Activated CD4-positive, alpha-beta T cell treated with anti-CD3 and anti-CD28 coated beads for 36 hours (primary cell): ENCODE measurements around the gene RCOR3. TPM values are rescaled to one million over a fixed set of nuclear protein-coding genes. Genes with fewer than 3 reads are reported as not detected.
"Not testable (repeated sequence)": the region's sequence is repeated elsewhere in the genome, so short reads cannot be mapped to it uniquely, and the experiment has no call there.

ENCODE experiments used
- ATAC-seq: fragments of 200-7000 bp; cut with Tn5 transposase; one replicate; pipeline ENCODE4 v1.10.0; 2021; ENCODE audit warnings: mild to moderate bottlenecking, moderate library complexity
- CTCF ChIA-PET: fragments of 350-600 bp; sonication (Branson Sonifier 250); formaldehyde crosslinking; loops from one replicate; lab custom pipeline; 2021; ENCODE audit warnings: antibody characterized with exemption; lab: Charles Lee
- POLR2A ChIA-PET: fragments of 350-600 bp; sonication (Branson Sonifier 250); formaldehyde crosslinking; loops from one replicate; lab custom pipeline; 2021; ENCODE audit warnings: antibody characterized with exemption, inconsistent platforms; lab: Charles Lee
- DNase-seq: peaks from one replicate; pipeline ENCODE4 v3.0.0-alpha.2; 2020
- H3K27ac Mint-ChIP-seq: one replicate; pipeline ENCODE4 v1.8.0; 2021; ENCODE audit warnings: mixed read lengths
- H3K27me3 Mint-ChIP-seq: one replicate; pipeline ENCODE4 v1.8.0; 2021; ENCODE audit warnings: mixed read lengths
- H3K36me3 Mint-ChIP-seq: one replicate; pipeline ENCODE4 v1.8.0; 2021; ENCODE audit warnings: low read depth, mixed read lengths
- H3K4me1 Mint-ChIP-seq: one replicate; pipeline ENCODE4 v1.8.0; 2021; ENCODE audit warnings: mixed read lengths
- H3K4me3 Mint-ChIP-seq: one replicate; pipeline ENCODE4 v1.8.0; 2021; ENCODE audit warnings: mild to moderate bottlenecking, moderate library complexity, mixed read lengths
- H3K9me3 Mint-ChIP-seq: one replicate; pipeline ENCODE4 v1.8.0; 2021; ENCODE audit warnings: low read depth, mixed read lengths
- intact Hi-C, 2 experiments: fragments of 100-400 bp; cut with DNase I in 1 of 2; cut with micrococcal nuclease in 1 of 2; formaldehyde crosslinking; loops; one replicate each; pipeline versions ENCODE4 v1.14.2 to v1.15.1; 2022 to 2024; cut with DNase I, micrococcal nuclease
- total RNA-seq, 2 experiments: library from RNA; stranded (reverse); gene quantifications; one replicate each; pipeline ENCODE4 v1.2.3, GENCODE V29; 2021

RCOR3 gene
- total RNA-seq, 2 experiments from 2014 or later = 31.0 to 33.4 TPM

DNA sequence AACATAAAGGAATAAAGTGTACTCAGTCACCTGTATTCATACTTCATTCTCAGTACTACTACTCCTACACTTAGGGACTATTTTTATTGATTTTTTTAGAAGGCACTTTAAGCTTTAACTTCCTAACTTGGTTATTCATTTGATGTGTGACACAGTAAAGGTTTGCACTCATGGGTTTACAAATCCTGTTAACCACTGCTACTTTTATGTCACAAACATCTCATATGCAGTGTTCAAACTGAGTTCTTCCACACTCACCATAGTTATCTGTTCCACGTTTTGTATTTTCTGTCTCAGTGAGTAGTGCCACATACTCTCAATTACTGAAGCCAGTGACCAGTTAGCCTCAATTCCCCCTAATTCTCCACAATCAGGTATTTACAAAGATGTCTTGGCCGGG is 33.2 kb downstream of the RCOR3 start:
- DNase-seq (no peak), ATAC-seq (peak; percentile 23)
- no peak overlapping the region for H3K27ac Mint-ChIP-seq
- ChIA-PET POLR2A (no interaction called here), CTCF (interaction anchor here (1.0 to 1.4 kb wide), 2 partner anchors 9 to 12 kb away, joined by 3 read pairs; no protein-coding TSS in a partner anchor)
- intact Hi-C loops = no loop called here
- H3K27me3 Mint-ChIP-seq = no peaks in the 10 kb centered on the region
- peaks cover 41% of the 10 kb centered on the region for H3K36me3 Mint-ChIP-seq
- H3K4me1 Mint-ChIP-seq = peaks cover 18% of the 10 kb centered on the region
- no peak overlapping the region for H3K4me3 Mint-ChIP-seq
- no peaks in the 10 kb centered on the region for H3K9me3 Mint-ChIP-seq

- Mint-ChIP-seq H3K27ac (no peak overlapping the region), H3K4me1 (peaks cover 32% of the 10 kb centered on the region), H3K9me3 (no peaks in the 10 kb centered on the region), H3K27me3 (no peaks in the 10 kb centered on the region), H3K36me3 (peaks cover 44% of the 10 kb centered on the region), H3K4me3 (no peak overlapping the region)
- ChIA-PET CTCF (interaction anchor here (0.5 to 1.4 kb wide), 8 partner anchors 9 to 217 kb away, joined by 3 to 5 read pairs (median 3); no protein-coding TSS in a partner anchor), POLR2A (interaction anchor here (0.6 kb wide), 1 partner anchor 115 kb away, joined by 3 read pairs; no protein-coding TSS in a partner anchor)
- intact Hi-C loops = no loop called here
- ATAC-seq (peak; percentile 68), DNase-seq (no peak)
Measured at GRCh38 chr1:211296396-211296795, 37.2 kb downstream of the RCOR3 start.

DNA sequence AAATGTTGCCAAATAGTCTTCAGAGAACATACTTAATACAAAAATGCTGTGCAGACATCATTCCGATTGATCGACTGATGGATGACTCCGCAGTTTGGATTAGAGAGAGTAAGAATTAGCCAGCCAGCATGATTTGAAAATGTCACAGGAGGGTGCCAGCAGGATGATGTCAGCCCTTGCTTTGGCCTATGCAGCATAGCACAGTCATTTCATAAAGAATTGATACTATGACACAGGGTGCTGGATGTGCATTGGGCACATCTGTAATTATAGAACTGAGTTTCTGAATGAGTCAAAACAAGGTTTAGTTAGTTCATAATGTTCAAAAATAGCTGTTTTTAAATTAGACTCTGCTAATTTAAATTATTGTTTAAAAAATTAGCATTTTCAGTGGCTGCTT is 45.9 kb downstream of the RCOR3 start:
- Mint-ChIP-seq H3K9me3 (no peaks in the 10 kb centered on the region), H3K27ac (peak overlapping the region; percentile 74), H3K4me1 (peaks cover 38% of the 10 kb centered on the region), H3K36me3 (peaks cover 31% of the 10 kb centered on the region), H3K4me3 (no peak overlapping the region), H3K27me3 (no peaks in the 10 kb centered on the region)
- intact Hi-C loops = loop anchor here (1.0 to 5.0 kb wide), 7 partner anchors 8 to 77 kb away; partner anchors contain the start of gene RCOR3 (in 1 of the 2)
- ChIA-PET POLR2A (interaction anchor here (1.0 kb wide), 1 partner anchor 24 kb away, joined by 5 read pairs; no protein-coding TSS in a partner anchor), CTCF (interaction anchor here (0.7 to 1.3 kb wide), 3 partner anchors 18 to 334 kb away, joined by 3 to 6 read pairs (median 5); no protein-coding TSS in a partner anchor)
- ATAC-seq = peak; percentile 100
- peak; percentile 76 for DNase-seq

DNA sequence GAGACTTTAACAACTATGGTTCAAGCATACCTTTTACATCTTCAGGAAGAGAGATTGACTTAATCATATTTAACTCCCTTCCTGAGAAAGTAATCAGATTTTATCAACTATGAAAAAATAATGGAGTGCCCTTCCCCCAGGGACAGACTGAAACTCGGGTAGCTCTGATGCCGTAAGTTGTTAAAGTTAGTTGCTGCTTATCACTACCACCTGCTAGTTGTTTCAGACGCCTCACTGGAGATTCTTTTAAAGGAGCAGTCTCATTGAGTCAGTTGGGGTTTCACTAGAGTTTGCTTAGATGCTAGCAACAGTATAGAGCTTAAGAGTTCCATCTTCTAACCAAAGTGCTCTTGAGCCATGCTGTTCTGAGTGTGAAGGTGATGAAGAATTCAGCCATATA is 50.5 kb downstream of the RCOR3 start:
- DNase-seq = no peak
- no peak overlapping the region for H3K4me3 Mint-ChIP-seq
- ChIA-PET CTCF (interaction anchor here (0.8 to 1.7 kb wide), 4 partner anchors 13 to 38 kb away, joined by 3 to 6 read pairs (median 4); partner anchors contain the start of gene TRAF5), POLR2A (no interaction called here)
- peaks cover 31% of the 10 kb centered on the region for H3K36me3 Mint-ChIP-seq
- H3K4me1 Mint-ChIP-seq = peaks cover 24% of the 10 kb centered on the region
- no peak for ATAC-seq
- no peaks in the 10 kb centered on the region for H3K9me3 Mint-ChIP-seq
- H3K27me3 Mint-ChIP-seq = no peaks in the 10 kb centered on the region
- intact Hi-C loops = loop anchor here (5.0 kb wide), 2 partner anchors 47 to 73 kb away; no protein-coding TSS in a partner anchor
- no peak overlapping the region for H3K27ac Mint-ChIP-seq

GRCh38 chr1:211313392-211313791 is 54.2 kb downstream of the RCOR3 start:
- intact Hi-C loops = no loop called here
- ChIA-PET POLR2A (no interaction called here), CTCF (interaction anchor here (0.7 kb wide), 1 partner anchor 10 kb away, joined by 3 read pairs; no protein-coding TSS in a partner anchor)
- H3K27ac Mint-ChIP-seq = no peak overlapping the region
- DNase-seq (no peak), ATAC-seq (no peak)
- no peak overlapping the region for H3K4me3 Mint-ChIP-seq
- H3K9me3 Mint-ChIP-seq = no peaks in the 10 kb centered on the region
- no peaks in the 10 kb centered on the region for H3K27me3 Mint-ChIP-seq
- peaks cover 5% of the 10 kb centered on the region for H3K4me1 Mint-ChIP-seq
- peaks cover 17% of the 10 kb centered on the region for H3K36me3 Mint-ChIP-seq

- no peak overlapping the region for H3K4me3 Mint-ChIP-seq
- no peak for DNase-seq
- intact Hi-C loops = no loop called here
- no peak overlapping the region for H3K27ac Mint-ChIP-seq
- H3K9me3 Mint-ChIP-seq = no peaks in the 10 kb centered on the region
- peaks cover 40% of the 10 kb centered on the region for H3K4me1 Mint-ChIP-seq
- H3K36me3 Mint-ChIP-seq = no peaks in the 10 kb centered on the region
- CTCF ChIA-PET = interaction anchor here (0.5 to 0.6 kb wide), 2 partner anchors 43 to 152 kb away, joined by 3 read pairs; no protein-coding TSS in a partner anchor
- POLR2A ChIA-PET = no interaction called here
- H3K27me3 Mint-ChIP-seq = no peaks in the 10 kb centered on the region
- ATAC-seq = no peak
Measured at GRCh38 chr1:211318576-211319280, 59.6 kb downstream of the RCOR3 start.

DNA sequence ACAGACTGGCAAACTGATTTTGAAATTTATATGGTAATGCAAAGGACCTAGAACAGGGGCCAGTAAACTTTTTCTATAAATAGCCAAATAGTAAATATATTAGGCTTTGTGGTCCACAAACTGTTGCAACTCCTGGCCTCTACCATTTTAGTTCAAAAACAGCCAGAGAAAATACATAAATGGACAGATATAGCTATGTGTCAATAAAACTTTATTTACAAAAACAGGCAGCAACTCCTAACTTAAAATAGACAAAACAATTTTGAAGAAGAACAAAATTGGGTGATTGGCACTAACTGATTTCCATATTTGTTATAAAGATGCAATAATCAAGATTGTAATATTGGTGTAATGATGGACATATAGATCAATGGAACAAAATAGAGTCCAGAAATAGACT is 60.7 kb downstream of the RCOR3 start:
- Mint-ChIP-seq H3K36me3 (no peaks in the 10 kb centered on the region), H3K27ac (no peak overlapping the region), H3K4me1 (peaks cover 47% of the 10 kb centered on the region), H3K4me3 (no peak overlapping the region), H3K27me3 (no peaks in the 10 kb centered on the region), H3K9me3 (no peaks in the 10 kb centered on the region)
- ChIA-PET POLR2A (no interaction called here), CTCF (no interaction called here)
- no peak for DNase-seq
- no peak for ATAC-seq
- intact Hi-C loops = loop anchor here in 1 of 2 experiments (5.0 to 10.0 kb wide), 3 partner anchors 63 to 335 kb away; partner anchors contain the start of gene RCOR3

DNA sequence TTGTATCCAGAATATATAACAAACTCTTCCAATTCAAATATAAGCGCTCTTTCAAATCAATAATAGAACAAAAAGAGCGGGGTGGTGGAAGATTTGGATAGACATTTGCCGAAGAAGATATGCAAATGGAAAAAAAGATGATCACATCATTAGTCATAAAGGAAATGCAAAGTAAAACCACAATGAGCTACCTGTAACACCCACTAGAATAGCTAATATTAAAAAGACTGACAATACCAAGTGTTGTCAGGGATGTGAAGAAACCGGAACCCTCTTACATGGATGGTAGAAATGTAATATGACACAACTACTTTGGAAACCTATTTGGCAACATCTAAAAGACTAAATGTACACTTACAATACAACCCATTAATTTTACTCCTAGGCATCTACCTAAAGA is 61.8 kb downstream of the RCOR3 start:
- CTCF ChIA-PET = interaction anchor here (0.6 to 4.1 kb wide), 4 partner anchors 59 to 193 kb away, joined by 3 to 14 read pairs (median 4); no protein-coding TSS in a partner anchor
- no peak for DNase-seq
- Mint-ChIP-seq H3K27me3 (no peaks in the 10 kb centered on the region), H3K4me3 (no peak overlapping the region), H3K36me3 (no peaks in the 10 kb centered on the region), H3K27ac (no peak overlapping the region), H3K9me3 (no peaks in the 10 kb centered on the region), H3K4me1 (peaks cover 56% of the 10 kb centered on the region)
- POLR2A ChIA-PET = no interaction called here
- ATAC-seq = peak; percentile 48
- intact Hi-C loops = loop anchor here (1.0 to 10.0 kb wide), 5 partner anchors 16 to 334 kb away; partner anchors contain the start of gene RCOR3 (in 1 of the 2)

GRCh38 chr1:211321646-211322045 is 62.5 kb downstream of the RCOR3 start:
- H3K27ac Mint-ChIP-seq, ATAC-seq, H3K27me3 Mint-ChIP-seq, DNase-seq, H3K9me3 Mint-ChIP-seq, POLR2A ChIA-PET, H3K4me3 Mint-ChIP-seq, H3K36me3 Mint-ChIP-seq: not testable (repeated sequence)
- peaks cover 60% of the 10 kb centered on the region for H3K4me1 Mint-ChIP-seq
- CTCF ChIA-PET = interaction anchor here (1.0 to 4.1 kb wide), 5 partner anchors 11 to 192 kb away, joined by 3 to 16 read pairs (median 5); no protein-coding TSS in a partner anchor
- intact Hi-C loops = loop anchor here (1.0 to 10.0 kb wide), 5 partner anchors 16 to 333 kb away; partner anchors contain the start of gene RCOR3 (in 1 of the 2)

- Mint-ChIP-seq H3K36me3 (no peaks in the 10 kb centered on the region), H3K27me3 (no peaks in the 10 kb centered on the region), H3K4me3 (no peak overlapping the region), H3K27ac (peak overlapping the region; percentile 42), H3K9me3 (no peaks in the 10 kb centered on the region), H3K4me1 (peaks cover 69% of the 10 kb centered on the region)
- peak; percentile 81 for DNase-seq
- ATAC-seq = peak; percentile 83
- POLR2A ChIA-PET = interaction anchor here (0.7 to 1.0 kb wide), 2 partner anchors 155 to 191 kb away, joined by 3 read pairs; no protein-coding TSS in a partner anchor
- CTCF ChIA-PET = interaction anchor here (0.5 to 4.1 kb wide), 37 partner anchors 9 to 335 kb away, joined by 3 to 23 read pairs (median 4); no protein-coding TSS in a partner anchor
- intact Hi-C loops = loop anchor here (1.0 to 10.0 kb wide), 12 partner anchors 18 to 877 kb away; partner anchors contain the start of gene RCOR3 (in 2 of the 2)
Measured at GRCh38 chr1:211323156-211324063, 64.2 kb downstream of the RCOR3 start.
